Measurements from ENCODE around the gene MMP26. TPM values are rescaled to one million over a fixed set of nuclear protein-coding genes. Genes with fewer than 3 reads are reported as not detected.
"Not testable (repeated sequence)": the region's sequence is repeated elsewhere in the genome, so short reads cannot be mapped to it uniquely, and the experiment has no call there.

The MMP26 gene
- polyA plus RNA-seq, 1 experiment: not detected

DNA sequence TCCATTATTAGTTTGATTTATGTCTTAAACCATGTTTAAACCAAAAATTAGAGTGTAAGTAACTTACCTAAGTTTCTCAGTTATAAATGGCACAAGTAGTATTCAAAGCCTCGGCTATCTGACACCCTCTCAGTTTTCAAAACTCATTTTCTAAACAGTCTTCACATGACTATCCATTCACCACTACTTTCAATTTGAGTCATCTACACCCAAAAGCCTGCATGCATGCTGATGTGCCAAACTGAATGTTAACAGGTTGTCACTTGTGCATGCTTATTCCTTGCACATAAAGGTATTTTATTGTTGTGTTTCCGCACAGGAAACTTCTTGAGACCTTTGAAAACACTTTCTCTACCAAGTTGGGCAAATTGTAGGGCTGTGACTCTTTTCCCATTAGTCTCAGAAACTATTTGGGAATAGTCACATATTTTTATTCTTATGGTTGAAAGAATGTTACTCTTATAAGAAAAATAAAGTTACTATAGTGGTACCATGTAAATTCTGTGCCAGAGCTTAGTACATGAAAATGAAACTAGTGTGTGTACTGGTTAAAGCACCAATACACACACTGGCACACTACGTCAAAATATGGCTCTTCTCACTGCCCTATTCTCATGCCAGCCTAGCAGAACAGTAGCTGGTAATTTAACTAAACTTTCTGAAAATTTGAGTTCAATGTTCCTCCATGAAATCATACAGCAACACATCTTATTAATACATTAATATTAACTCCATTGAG is 4.7 kb upstream of the MMP26 start:
- no peak for DNase-seq (ENCODE audit: low read depth)
- ChIA-PET CTCF (no interaction called here), POLR2A (no interaction called here)
- TF ChIP-seq, protein P1, sequence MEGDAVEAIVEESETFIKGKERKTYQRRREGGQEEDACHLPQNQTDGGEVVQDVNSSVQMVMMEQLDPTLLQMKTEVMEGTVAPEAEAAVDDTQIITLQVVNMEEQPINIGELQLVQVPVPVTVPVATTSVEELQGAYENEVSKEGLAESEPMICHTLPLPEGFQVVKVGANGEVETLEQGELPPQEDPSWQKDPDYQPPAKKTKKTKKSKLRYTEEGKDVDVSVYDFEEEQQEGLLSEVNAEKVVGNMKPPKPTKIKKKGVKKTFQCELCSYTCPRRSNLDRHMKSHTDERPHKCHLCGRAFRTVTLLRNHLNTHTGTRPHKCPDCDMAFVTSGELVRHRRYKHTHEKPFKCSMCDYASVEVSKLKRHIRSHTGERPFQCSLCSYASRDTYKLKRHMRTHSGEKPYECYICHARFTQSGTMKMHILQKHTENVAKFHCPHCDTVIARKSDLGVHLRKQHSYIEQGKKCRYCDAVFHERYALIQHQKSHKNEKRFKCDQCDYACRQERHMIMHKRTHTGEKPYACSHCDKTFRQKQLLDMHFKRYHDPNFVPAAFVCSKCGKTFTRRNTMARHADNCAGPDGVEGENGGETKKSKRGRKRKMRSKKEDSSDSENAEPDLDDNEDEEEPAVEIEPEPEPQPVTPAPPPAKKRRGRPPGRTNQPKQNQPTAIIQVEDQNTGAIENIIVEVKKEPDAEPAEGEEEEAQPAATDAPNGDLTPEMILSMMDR (IDR thresholded peaks at IDR 0.05; ENCODE audit: insufficient read depth, low read depth, low read length): no peak
- Histone ChIP-seq H3K36me3 (ENCODE audit: control insufficient read depth, insufficient read depth, low read length) (no peaks in the 10 kb centered on the region), H3K4me3 (ENCODE audit: low read depth, low read length) (no peak overlapping the region), H3K27me3 (ENCODE audit: control insufficient read depth, insufficient read depth, low read length) (no peaks in the 10 kb centered on the region)

DNA sequence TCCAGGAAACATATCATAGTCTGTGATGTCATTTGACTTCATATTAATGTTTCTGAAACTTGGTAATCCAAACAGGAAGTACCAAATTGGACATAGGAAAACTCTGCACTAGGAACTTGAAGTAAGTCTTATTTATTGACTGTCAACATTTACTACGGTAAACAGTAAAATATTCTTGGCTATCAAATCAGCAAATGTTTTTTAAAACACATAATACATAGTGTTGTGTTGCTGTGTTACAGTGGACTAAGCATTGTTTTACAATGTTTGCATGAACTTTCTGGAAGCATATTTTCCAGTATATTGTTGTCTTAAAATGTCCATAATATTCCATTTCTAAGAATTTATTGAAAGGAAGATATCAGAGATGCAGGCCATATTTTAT is 4.2 kb upstream of the MMP26 start:
- ChIA-PET CTCF (no interaction called here), POLR2A (no interaction called here)
- no peak for DNase-seq (ENCODE audit: low read depth)
- Histone ChIP-seq H3K27me3 (ENCODE audit: control insufficient read depth, insufficient read depth, low read length) (no peaks in the 10 kb centered on the region), H3K4me3 (ENCODE audit: low read depth, low read length) (no peak overlapping the region), H3K36me3 (ENCODE audit: control insufficient read depth, insufficient read depth, low read length) (no peaks in the 10 kb centered on the region)
- TF ChIP-seq, protein P1 (IDR thresholded peaks at IDR 0.05; ENCODE audit: insufficient read depth, low read depth, low read length): no peak

DNA sequence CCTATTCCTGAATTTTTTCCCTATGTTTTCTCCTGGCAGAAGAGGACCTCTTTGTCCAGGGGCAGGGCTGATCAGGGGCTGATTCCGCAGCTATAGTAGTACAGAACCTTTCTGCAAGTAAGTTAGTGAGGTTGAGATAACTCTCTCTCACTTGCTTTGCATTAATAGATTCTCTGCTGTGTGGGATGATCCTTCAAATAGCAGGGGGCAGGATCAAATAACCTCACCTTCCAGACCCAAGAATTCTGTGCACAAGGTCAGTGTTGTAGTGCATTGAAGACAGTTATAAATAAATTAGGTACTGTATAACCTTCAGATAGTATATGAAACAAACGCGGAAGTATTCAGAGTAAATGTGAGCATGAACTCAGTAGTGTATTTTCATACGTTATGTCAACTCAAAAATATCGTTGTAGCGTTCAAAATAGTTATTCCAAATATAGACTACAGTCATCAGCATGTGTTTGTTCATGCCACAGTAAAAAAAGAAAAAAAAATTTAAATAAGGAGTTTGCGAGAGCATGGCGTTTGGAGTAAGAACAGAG is 278 bp downstream of the MMP26 start:
- H3K4me3 ChIP-seq (ENCODE audit: low read depth, low read length): no peak overlapping the region
- no peak for DNase-seq (ENCODE audit: low read depth)
- no peaks in the 10 kb centered on the region for H3K27me3 ChIP-seq (ENCODE audit: control insufficient read depth, insufficient read depth, low read length)
- TF ChIP-seq, protein P1 (IDR thresholded peaks at IDR 0.05; ENCODE audit: insufficient read depth, low read depth, low read length): no peak
- H3K36me3 ChIP-seq (ENCODE audit: control insufficient read depth, insufficient read depth, low read length): no peaks in the 10 kb centered on the region
- ChIA-PET POLR2A (no interaction called here), CTCF (interaction anchor here (1.1 to 1.5 kb wide), 2 partner anchors 13 to 67 kb away, joined by 3 read pairs; partner anchors contain the start of gene OR51D1)

DNA sequence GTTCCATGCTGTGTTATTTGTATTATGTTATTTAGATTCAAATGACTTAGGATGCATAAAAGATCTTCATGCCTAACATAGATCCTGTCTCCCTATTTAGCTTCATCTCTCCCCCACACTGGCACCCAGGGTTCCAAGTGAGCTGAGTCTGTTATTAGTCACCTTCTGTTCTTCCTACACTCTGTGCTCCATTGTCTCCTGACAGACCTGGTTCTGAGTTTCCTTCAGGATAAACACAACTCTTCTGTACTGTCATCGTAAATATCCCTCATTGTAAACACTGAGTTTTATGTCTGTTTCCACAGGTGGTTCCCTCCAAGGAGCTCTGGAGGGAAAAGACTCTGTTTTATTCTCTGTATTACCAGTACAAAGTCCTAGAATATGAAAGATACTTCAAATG is 8.7 kb downstream of the MMP26 start:
- POLR2A ChIA-PET: no interaction called here
- TF ChIP-seq, protein P1 (IDR thresholded peaks at IDR 0.05; ENCODE audit: insufficient read depth, low read depth, low read length): no peak
- no peak overlapping the region for H3K4me3 ChIP-seq (ENCODE audit: low read depth, low read length)
- CTCF ChIA-PET: interaction anchor here (0.9 kb wide), 1 partner anchor 16 kb away, joined by 3 read pairs; no protein-coding TSS in a partner anchor
- DNase-seq (ENCODE audit: low read depth): no peak
- H3K36me3 ChIP-seq (ENCODE audit: control insufficient read depth, insufficient read depth, low read length): no peaks in the 10 kb centered on the region
- no peaks in the 10 kb centered on the region for H3K27me3 ChIP-seq (ENCODE audit: control insufficient read depth, insufficient read depth, low read length)

DNA sequence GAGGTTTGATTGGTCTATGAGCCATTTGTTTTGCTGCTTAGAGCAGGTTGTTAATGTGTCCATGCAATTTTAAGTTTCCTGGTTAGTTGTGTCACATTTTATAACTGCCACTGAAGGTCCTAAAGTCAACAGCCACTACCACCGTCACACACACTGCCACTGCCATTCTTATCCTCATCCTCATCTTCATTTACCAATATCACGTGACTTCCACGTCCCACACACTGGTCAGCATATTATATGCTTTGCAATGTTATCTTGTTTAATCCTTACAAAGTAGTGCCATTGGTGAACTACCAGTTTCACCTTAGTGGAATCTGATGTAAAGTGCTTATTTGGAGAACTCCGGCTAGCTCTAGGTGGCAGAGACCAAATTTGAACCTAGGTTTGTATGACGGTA is 9.7 kb downstream of the MMP26 start:
- POLR2A ChIA-PET: no interaction called here
- DNase-seq (ENCODE audit: low read depth): no peak
- no peaks in the 10 kb centered on the region for H3K27me3 ChIP-seq (ENCODE audit: control insufficient read depth, insufficient read depth, low read length)
- TF ChIP-seq, protein P1 (IDR thresholded peaks at IDR 0.05; ENCODE audit: insufficient read depth, low read depth, low read length): no peak
- H3K4me3 ChIP-seq (ENCODE audit: low read depth, low read length): no peak overlapping the region
- no peaks in the 10 kb centered on the region for H3K36me3 ChIP-seq (ENCODE audit: control insufficient read depth, insufficient read depth, low read length)
- CTCF ChIA-PET: no interaction called here

DNA sequence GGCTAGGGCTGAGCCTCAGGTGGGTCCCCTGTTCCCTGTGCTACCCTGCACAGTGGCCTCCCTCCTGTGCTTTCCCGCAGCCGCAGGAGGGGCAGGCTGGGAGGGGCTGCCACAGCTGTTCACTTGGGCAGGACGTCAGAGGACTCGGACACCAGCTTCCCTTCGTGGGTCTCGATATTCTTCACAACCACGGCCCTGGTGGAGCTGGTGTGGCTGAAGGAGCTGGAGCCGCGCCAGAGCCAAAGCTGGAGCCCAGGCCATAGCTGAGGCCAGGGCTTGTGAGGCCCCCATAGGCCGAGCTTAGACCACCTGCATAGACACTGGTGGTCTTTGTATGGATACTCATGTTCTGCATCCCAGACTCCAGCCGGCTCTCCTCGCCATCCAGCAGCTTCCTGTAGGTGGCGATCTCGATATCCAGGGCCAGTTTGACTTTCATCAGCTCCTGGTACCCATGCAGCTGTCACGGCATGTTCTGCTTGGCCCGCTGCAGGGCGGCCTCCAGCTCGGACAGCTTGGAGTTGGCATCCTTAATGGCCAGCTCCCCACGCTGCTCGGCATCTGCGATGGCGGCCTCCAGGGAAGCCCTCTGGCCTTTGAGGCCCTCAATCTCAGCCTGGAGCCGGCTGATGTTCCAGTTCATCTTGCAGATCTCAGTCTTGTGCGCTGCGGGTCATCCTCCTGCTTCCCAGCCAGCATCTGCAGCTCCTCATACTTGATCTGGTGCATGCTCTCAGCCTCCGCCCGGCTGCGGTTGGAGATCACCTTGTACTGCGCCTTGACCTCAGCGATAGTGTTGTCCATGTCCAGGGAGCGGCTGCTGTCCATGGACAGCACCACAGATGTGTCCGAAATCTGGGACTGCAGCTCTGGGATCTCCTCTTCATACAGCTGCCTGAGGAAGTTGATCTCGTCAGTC is 18.3 kb downstream of the MMP26 start:
- H3K4me3 ChIP-seq (ENCODE audit: low read depth, low read length); POLR2A ChIA-PET; H3K36me3 ChIP-seq (ENCODE audit: control insufficient read depth, insufficient read depth, low read length); DNase-seq (ENCODE audit: low read depth); H3K27me3 ChIP-seq (ENCODE audit: control insufficient read depth, insufficient read depth, low read length): not testable (repeated sequence)
- CTCF ChIA-PET: interaction anchor here (0.9 kb wide), 1 partner anchor 535 kb away, joined by 3 read pairs; no protein-coding TSS in a partner anchor
